H1 (cell line): Measurements from ENCODE around the gene R3HDM4. TPM values are rescaled to one million over a fixed set of nuclear protein-coding genes. Genes with fewer than 3 reads are reported as not detected.

Experiments
- CEBPB ChIP-seq: IDR thresholded peaks from 2 replicates; pipeline ENCODE4 v1.6.1; 2012; ENCODE audit warnings: low read depth, low read length
- CHD1 ChIP-seq: IDR thresholded peaks from 2 replicates; pipeline ENCODE4 v1.6.1; 2012; ENCODE audit warnings: low read depth, low read length, improper control_type of control experiment
- JUND ChIP-seq: IDR thresholded peaks from 2 replicates; pipeline ENCODE4 v1.6.1; 2011; ENCODE audit warnings: mild to moderate bottlenecking, improper control_type of control experiment, low read length
- SIN3A ChIP-seq, 2 experiments: IDR thresholded peaks in 1 of 2; conservative IDR thresholded peaks in 1 of 2; 2 replicates each; pipeline ENCODE4 v1.6.1; 2011 to 2012; ENCODE audit warnings: low read length in 2 of 2, improper control_type of control experiment in 1 of 2, low read depth in 1 of 2, mild to moderate bottlenecking in 1 of 2
- SRF ChIP-seq: IDR thresholded peaks from 2 replicates; pipeline ENCODE4 v1.6.1; 2011; ENCODE audit warnings: mild to moderate bottlenecking, low read depth, low read length, moderate library complexity
- YY1 ChIP-seq: IDR thresholded peaks from 2 replicates; pipeline ENCODE4 v1.6.1; 2011; ENCODE audit warnings: low read depth, mild to moderate bottlenecking, low read length
- polyA plus RNA-seq, 7 experiments: library from polyadenylated mRNA; depleted of rRNA in 3 of 7; stranded (reverse) in 5 of 7; unstranded in 2 of 7; fragments of >200 nt in 5 of 7; fragments of 200-250 nt in 2 of 7; gene quantifications; 1 replicate in 5 of 7; 2 replicates in 1 of 7; 4 replicates in 1 of 7; pipeline versions ENCODE4 v1.2.1 to v1.2.3, GENCODE V29; 2011 to 2013; ENCODE audit warnings: missing spikeins in 2 of 7, mixed read lengths in 2 of 7
- total RNA-seq: library from RNA; stranded (reverse); fragmentation: NEBNext Ultra II Directional; extraction: Animal tissue kit (Norgen Biotek cat#: 25700); gene quantifications from 2 replicates; pipeline ENCODE4 v1.2.1, GENCODE V29; 2021

Gene R3HDM4
- total and polyA plus RNA-seq, 2 of the 8 experiments (the other 6 are each of a cell fraction or from before 2014, with no cell fraction given), result 76.8 to 102 TPM

DNA sequence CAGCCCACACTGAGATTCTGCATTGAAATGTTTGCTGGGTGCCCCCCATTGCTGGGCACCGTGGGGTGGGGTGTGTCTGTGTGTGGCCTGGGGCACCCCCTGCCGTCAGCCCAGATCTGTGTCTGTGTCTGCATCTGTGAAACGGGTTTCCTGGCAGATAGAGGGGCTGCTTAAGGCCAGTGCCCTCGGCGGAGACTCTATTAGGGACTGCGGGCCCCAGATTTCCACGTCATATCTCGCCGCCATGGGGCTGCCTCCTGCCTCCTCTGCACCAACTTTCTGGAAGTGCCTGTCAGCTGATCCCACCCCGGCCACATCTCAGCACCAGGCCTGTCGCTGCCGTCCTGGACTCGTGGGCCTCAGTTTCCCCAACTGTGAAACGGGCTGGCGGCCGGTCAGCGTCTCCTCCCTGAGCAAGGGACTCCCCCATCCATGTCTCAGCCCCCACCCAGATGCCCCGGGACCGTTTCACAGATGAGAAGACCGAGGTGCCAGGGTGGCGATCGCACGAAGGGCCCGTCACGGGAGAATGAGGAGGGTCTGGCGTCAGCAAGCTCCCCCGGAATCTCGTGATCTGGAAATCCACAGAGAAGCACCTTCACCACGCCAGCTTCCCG lies 34.2 kb upstream of the R3HDM4 start (continued):
- TF ChIP-seq SIN3A (conservative IDR thresholded peaks at IDR 0.05 in 1 of 2, IDR thresholded peaks at IDR 0.05 in 1 of 2; ENCODE audit: low read depth in 1 of 2, low read length in 2 of 2) (no peak), CEBPB (no peak), JUND (no peak), CHD1 (no peak), YY1 (no peak), SRF (no peak)
- TF ChIP-seq, all 59 proteins: peak for 0
